ENCODE measurements around the gene ELMO1. TPM values are rescaled to one million over a fixed set of nuclear protein-coding genes. Genes with fewer than 3 reads are reported as not detected.
A peak's percentile ranks its signal among the peaks of the same experiment; 100 is the strongest.

ELMO1 gene
- total and polyA plus RNA-seq, 4 donors = 6.7 to 51.5 (median 14.8) TPM

DNA sequence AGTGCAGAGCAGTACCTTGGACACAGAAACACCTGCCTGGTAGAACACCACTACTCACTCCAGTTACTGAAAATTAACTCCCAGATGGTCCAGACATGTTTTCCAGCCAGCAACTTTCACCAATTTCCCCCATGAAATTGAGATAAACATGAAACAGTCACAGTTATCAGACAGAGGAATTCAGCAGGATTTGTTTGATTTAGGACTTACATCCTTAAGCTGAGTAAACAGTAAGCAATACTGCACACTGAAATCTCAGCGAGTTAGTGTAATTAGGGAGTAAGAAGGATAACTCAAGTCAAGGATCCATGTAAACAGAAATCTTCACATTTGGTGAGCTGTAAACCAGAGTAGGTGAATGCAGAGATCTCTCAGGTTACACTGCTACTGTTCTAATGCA is 353.5 kb downstream of the ELMO1 start:
- Histone ChIP-seq H3K27me3 (ENCODE audit: control insufficient read depth in 4 of 4, insufficient read depth in 4 of 4, low read length in 3 of 4) (no peaks in the 10 kb centered on the region), H3K9me3 (ENCODE audit: control insufficient read depth in 4 of 4, low read length in 3 of 4) (no peaks in the 10 kb centered on the region), H3K36me3 (ENCODE audit: control insufficient read depth in 4 of 4, insufficient read depth in 3 of 4, low read depth in 1 of 4, low read length in 3 of 4) (peaks cover 0 to 10% (median 1%) of the 10 kb centered on the region in 4 donors), H3K4me3 (ENCODE audit: low read depth in 1 of 3, low read length in 3 of 3) (no peak overlapping the region), H3K27ac (ENCODE audit: low read depth in 1 of 2, low read length in 2 of 2) (no peak overlapping the region), H3K9ac (ENCODE audit: low read depth in 1 of 2, low read length in 2 of 2) (no peak overlapping the region), H3K4me1 (ENCODE audit: control insufficient read depth in 4 of 4, insufficient read depth in 4 of 4, low read length in 3 of 4) (peaks cover 7 to 32% (median 21%) of the 10 kb centered on the region in 4 donors)
- TF ChIP-seq RXRA (IDR thresholded peaks at IDR 0.05) (no peak), SP1 (IDR thresholded peaks at IDR 0.05) (no peak), FOXA1 (IDR thresholded peaks at IDR 0.05) (no peak), FOXA2 (IDR thresholded peaks at IDR 0.05) (no peak), GABPA (IDR thresholded peaks at IDR 0.05 in 1 of 2, conservative IDR thresholded peaks at IDR 0.05 in 1 of 2) (no peak), NR2F2 (IDR thresholded peaks at IDR 0.05) (no peak), TAF1 (conservative IDR thresholded peaks at IDR 0.05) (no peak), HNF4G (IDR thresholded peaks at IDR 0.05) (no peak)
- TF ChIP-seq, protein P1, sequence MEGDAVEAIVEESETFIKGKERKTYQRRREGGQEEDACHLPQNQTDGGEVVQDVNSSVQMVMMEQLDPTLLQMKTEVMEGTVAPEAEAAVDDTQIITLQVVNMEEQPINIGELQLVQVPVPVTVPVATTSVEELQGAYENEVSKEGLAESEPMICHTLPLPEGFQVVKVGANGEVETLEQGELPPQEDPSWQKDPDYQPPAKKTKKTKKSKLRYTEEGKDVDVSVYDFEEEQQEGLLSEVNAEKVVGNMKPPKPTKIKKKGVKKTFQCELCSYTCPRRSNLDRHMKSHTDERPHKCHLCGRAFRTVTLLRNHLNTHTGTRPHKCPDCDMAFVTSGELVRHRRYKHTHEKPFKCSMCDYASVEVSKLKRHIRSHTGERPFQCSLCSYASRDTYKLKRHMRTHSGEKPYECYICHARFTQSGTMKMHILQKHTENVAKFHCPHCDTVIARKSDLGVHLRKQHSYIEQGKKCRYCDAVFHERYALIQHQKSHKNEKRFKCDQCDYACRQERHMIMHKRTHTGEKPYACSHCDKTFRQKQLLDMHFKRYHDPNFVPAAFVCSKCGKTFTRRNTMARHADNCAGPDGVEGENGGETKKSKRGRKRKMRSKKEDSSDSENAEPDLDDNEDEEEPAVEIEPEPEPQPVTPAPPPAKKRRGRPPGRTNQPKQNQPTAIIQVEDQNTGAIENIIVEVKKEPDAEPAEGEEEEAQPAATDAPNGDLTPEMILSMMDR (IDR thresholded peaks at IDR 0.05; ENCODE audit: low read depth, low read length, missing input control) = no peak
- no peak for DNase-seq (ENCODE audit: low spot score)
- 39% methylated on average over 1 of the region's 1 CpG for WGBS

DNA sequence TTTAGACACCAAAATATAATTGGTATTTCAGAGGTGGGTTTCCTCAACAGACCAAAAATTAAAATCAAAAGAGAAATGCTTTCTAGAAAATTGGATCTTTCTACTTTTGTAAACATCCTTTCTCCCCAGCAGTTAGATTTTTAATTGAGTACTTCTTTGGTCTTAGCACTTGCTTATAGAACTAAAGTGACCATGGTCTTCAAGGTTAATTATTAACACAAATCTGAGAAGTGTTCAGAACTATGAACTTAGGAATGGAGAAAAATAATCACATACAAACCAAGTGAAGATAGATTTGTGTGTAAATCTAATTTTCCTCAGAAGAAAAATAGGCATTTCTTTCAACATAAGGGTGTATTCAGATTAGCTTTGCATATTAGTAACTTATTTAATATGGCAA is 355.4 kb downstream of the ELMO1 start:
- DNase-seq (ENCODE audit: low spot score) = no peak
- H3K4me3 ChIP-seq (ENCODE audit: low read depth in 1 of 3, low read length in 3 of 3) = no peak overlapping the region
- H3K36me3 ChIP-seq (ENCODE audit: control insufficient read depth in 4 of 4, insufficient read depth in 3 of 4, low read depth in 1 of 4, low read length in 3 of 4) = peaks cover 0 to 10% (median 1%) of the 10 kb centered on the region in 4 donors
- no peaks in the 10 kb centered on the region for H3K27me3 ChIP-seq (ENCODE audit: control insufficient read depth in 4 of 4, insufficient read depth in 4 of 4, low read length in 3 of 4)
- TF ChIP-seq TAF1 (conservative IDR thresholded peaks at IDR 0.05) (no peak), HNF4A (conservative IDR thresholded peaks at IDR 0.05) (peak in 1 of 2 donors; percentile 34), GABPA (IDR thresholded peaks at IDR 0.05 in 1 of 2, conservative IDR thresholded peaks at IDR 0.05 in 1 of 2) (no peak), EGR1 (IDR thresholded peaks at IDR 0.05; ENCODE audit: low read depth in 2 of 2) (no peak)
- peaks cover 7 to 35% (median 21%) of the 10 kb centered on the region in 4 donors for H3K4me1 ChIP-seq (ENCODE audit: control insufficient read depth in 4 of 4, insufficient read depth in 4 of 4, low read length in 3 of 4)
- no peak overlapping the region for H3K9ac ChIP-seq (ENCODE audit: low read depth in 1 of 2, low read length in 2 of 2)
- no peak overlapping the region for H3K27ac ChIP-seq (ENCODE audit: low read depth in 1 of 2, low read length in 2 of 2)
- H3K9me3 ChIP-seq (ENCODE audit: control insufficient read depth in 4 of 4, low read length in 3 of 4) = no peaks in the 10 kb centered on the region

DNA sequence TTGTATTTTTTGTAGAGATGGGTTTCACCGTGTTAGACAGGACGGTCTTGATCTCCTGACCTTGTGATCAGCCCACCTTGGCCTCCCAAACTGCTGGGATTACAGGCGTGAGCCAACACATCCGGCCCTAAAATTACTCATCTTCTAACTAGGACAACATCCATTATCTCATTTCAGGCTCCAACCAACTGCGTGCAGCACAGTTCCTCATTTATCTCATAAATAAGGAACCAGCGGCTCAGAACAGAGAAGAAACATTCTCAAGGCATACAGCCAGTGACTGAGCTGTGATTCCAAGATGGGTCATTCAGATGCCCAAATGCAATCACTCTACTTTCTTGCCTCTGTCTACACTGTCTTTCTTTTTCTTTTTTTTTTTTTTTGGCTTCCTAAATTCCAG is 356.1 kb downstream of the ELMO1 start:
- Histone ChIP-seq H3K9ac (ENCODE audit: low read depth in 1 of 2, low read length in 2 of 2) (no peak overlapping the region), H3K36me3 (ENCODE audit: control insufficient read depth in 4 of 4, insufficient read depth in 3 of 4, low read depth in 1 of 4, low read length in 3 of 4) (peaks cover 0 to 13% (median 1%) of the 10 kb centered on the region in 4 donors)
- 78% methylated on average over 6 of the region's 6 CpGs for whole genome bisulfite sequencing

More for the DNA sequence above, 356.1 kb downstream of the ELMO1 start:
- Histone ChIP-seq H3K4me1 (ENCODE audit: control insufficient read depth in 4 of 4, insufficient read depth in 4 of 4, low read length in 3 of 4) (peaks cover 7 to 35% (median 21%) of the 10 kb centered on the region in 4 donors), H3K4me3 (ENCODE audit: low read depth in 1 of 3, low read length in 3 of 3) (no peak overlapping the region), H3K27me3 (ENCODE audit: control insufficient read depth in 4 of 4, insufficient read depth in 4 of 4, low read length in 3 of 4) (no peaks in the 10 kb centered on the region), H3K9me3 (ENCODE audit: control insufficient read depth in 4 of 4, low read length in 3 of 4) (no peaks in the 10 kb centered on the region), H3K27ac (ENCODE audit: low read depth in 1 of 2, low read length in 2 of 2) (no peak overlapping the region)
- no peak for DNase-seq (ENCODE audit: low spot score)
- TF ChIP-seq, protein P2, sequence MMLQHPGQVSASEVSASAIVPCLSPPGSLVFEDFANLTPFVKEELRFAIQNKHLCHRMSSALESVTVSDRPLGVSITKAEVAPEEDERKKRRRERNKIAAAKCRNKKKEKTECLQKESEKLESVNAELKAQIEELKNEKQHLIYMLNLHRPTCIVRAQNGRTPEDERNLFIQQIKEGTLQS (IDR thresholded peaks at IDR 0.05) = no peak
- TF ChIP-seq, protein P3, sequence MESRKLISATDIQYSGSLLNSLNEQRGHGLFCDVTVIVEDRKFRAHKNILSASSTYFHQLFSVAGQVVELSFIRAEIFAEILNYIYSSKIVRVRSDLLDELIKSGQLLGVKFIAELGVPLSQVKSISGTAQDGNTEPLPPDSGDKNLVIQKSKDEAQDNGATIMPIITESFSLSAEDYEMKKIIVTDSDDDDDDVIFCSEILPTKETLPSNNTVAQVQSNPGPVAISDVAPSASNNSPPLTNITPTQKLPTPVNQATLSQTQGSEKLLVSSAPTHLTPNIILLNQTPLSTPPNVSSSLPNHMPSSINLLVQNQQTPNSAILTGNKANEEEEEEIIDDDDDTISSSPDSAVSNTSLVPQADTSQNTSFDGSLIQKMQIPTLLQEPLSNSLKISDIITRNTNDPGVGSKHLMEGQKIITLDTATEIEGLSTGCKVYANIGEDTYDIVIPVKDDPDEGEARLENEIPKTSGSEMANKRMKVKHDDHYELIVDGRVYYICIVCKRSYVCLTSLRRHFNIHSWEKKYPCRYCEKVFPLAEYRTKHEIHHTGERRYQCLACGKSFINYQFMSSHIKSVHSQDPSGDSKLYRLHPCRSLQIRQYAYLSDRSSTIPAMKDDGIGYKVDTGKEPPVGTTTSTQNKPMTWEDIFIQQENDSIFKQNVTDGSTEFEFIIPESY (IDR thresholded peaks at IDR 0.05) = no peak
- TF ChIP-seq RXRA (IDR thresholded peaks at IDR 0.05) = no peak
- no peak for TF ChIP-seq NR2F2 (IDR thresholded peaks at IDR 0.05)
- TF ChIP-seq, protein P4, sequence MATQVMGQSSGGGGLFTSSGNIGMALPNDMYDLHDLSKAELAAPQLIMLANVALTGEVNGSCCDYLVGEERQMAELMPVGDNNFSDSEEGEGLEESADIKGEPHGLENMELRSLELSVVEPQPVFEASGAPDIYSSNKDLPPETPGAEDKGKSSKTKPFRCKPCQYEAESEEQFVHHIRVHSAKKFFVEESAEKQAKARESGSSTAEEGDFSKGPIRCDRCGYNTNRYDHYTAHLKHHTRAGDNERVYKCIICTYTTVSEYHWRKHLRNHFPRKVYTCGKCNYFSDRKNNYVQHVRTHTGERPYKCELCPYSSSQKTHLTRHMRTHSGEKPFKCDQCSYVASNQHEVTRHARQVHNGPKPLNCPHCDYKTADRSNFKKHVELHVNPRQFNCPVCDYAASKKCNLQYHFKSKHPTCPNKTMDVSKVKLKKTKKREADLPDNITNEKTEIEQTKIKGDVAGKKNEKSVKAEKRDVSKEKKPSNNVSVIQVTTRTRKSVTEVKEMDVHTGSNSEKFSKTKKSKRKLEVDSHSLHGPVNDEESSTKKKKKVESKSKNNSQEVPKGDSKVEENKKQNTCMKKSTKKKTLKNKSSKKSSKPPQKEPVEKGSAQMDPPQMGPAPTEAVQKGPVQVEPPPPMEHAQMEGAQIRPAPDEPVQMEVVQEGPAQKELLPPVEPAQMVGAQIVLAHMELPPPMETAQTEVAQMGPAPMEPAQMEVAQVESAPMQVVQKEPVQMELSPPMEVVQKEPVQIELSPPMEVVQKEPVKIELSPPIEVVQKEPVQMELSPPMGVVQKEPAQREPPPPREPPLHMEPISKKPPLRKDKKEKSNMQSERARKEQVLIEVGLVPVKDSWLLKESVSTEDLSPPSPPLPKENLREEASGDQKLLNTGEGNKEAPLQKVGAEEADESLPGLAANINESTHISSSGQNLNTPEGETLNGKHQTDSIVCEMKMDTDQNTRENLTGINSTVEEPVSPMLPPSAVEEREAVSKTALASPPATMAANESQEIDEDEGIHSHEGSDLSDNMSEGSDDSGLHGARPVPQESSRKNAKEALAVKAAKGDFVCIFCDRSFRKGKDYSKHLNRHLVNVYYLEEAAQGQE (IDR thresholded peaks at IDR 0.05) = no peak
- no peak for TF ChIP-seq EGR1 (IDR thresholded peaks at IDR 0.05; ENCODE audit: low read depth in 2 of 2)

Data from liver (tissue), 9 donors.